ENCODE measurements around the gene RFTN1. TPM values are rescaled to one million over a fixed set of nuclear protein-coding genes. Genes with fewer than 3 reads are reported as not detected.

Gene RFTN1
- total and polyA plus RNA-seq, 2 donors from 2014 or later: 15.3 to 34.1 TPM

GRCh38 chr3:16365491-16366128 lies 147.9 kb downstream of the RFTN1 start:
- Histone ChIP-seq H3K9me3 (ENCODE audit: control insufficient read depth in 2 of 3, insufficient read depth in 1 of 3, low read length in 3 of 3) (no peaks in the 10 kb centered on the region), H3K9ac (ENCODE audit: low read length in 3 of 3) (no peak overlapping the region), H3K27ac (ENCODE audit: low read depth in 2 of 2, low read length in 2 of 2) (no peak overlapping the region), H3K4me1 (ENCODE audit: control insufficient read depth in 2 of 3, insufficient read depth in 2 of 3, low read depth in 1 of 3, low read length in 3 of 3) (peaks cover 0 to 6% (median 2%) of the 10 kb centered on the region in 3 donors), H3K4me3 (ENCODE audit: low read length in 3 of 3) (no peak overlapping the region), H3K36me3 (ENCODE audit: control insufficient read depth in 2 of 3, insufficient read depth in 3 of 3, low read length in 3 of 3) (peaks cover 0 to 13% (median 2%) of the 10 kb centered on the region in 3 donors), H3K27me3 (ENCODE audit: control insufficient read depth, insufficient read depth, low read length) (no peaks in the 10 kb centered on the region)
- DNase-seq: no peak
- no peak for TF ChIP-seq CTCF (IDR thresholded peaks at IDR 0.05; ENCODE audit: borderline replicate concordance, extremely low read depth, insufficient read depth)
- intact Hi-C loops (cut with DNase I): no loop called here
- FAIRE-seq: no peak

GRCh38 chr3:16364963-16365362 lies 148.5 kb downstream of the RFTN1 start:
- DNase-seq (no peak), FAIRE-seq (no peak)
- Histone ChIP-seq H3K4me3 (ENCODE audit: low read length in 3 of 3) (no peak overlapping the region), H3K4me1 (ENCODE audit: control insufficient read depth in 2 of 3, insufficient read depth in 2 of 3, low read depth in 1 of 3, low read length in 3 of 3) (peaks cover 0 to 5% (median 0%) of the 10 kb centered on the region in 3 donors), H3K27me3 (ENCODE audit: control insufficient read depth, insufficient read depth, low read length) (no peaks in the 10 kb centered on the region), H3K36me3 (ENCODE audit: control insufficient read depth in 2 of 3, insufficient read depth in 3 of 3, low read length in 3 of 3) (peaks cover 0 to 13% (median 2%) of the 10 kb centered on the region in 3 donors), H3K9me3 (ENCODE audit: control insufficient read depth in 2 of 3, insufficient read depth in 1 of 3, low read length in 3 of 3) (no peaks in the 10 kb centered on the region), H3K9ac (ENCODE audit: low read length in 3 of 3) (no peak overlapping the region), H3K27ac (ENCODE audit: low read depth in 2 of 2, low read length in 2 of 2) (no peak overlapping the region)
- intact Hi-C loops (cut with DNase I): no loop called here
- TF ChIP-seq CTCF (IDR thresholded peaks at IDR 0.05; ENCODE audit: borderline replicate concordance, extremely low read depth, insufficient read depth): no peak

- no peak overlapping the region for H3K9ac ChIP-seq (ENCODE audit: low read length in 3 of 3)
- H3K27me3 ChIP-seq (ENCODE audit: control insufficient read depth, insufficient read depth, low read length): no peaks in the 10 kb centered on the region
- H3K4me3 ChIP-seq (ENCODE audit: low read length in 3 of 3): no peak overlapping the region
- peaks cover 0 to 13% (median 2%) of the 10 kb centered on the region in 3 donors for H3K36me3 ChIP-seq (ENCODE audit: control insufficient read depth in 2 of 3, insufficient read depth in 3 of 3, low read length in 3 of 3)
- no peak for FAIRE-seq
- intact Hi-C loops (cut with DNase I): no loop called here
- H3K9me3 ChIP-seq (ENCODE audit: control insufficient read depth in 2 of 3, insufficient read depth in 1 of 3, low read length in 3 of 3): no peaks in the 10 kb centered on the region
- peaks cover 0 to 3% (median 0%) of the 10 kb centered on the region in 3 donors for H3K4me1 ChIP-seq (ENCODE audit: control insufficient read depth in 2 of 3, insufficient read depth in 2 of 3, low read depth in 1 of 3, low read length in 3 of 3)
- no peak overlapping the region for H3K27ac ChIP-seq (ENCODE audit: low read depth in 2 of 2, low read length in 2 of 2)
- no peak for DNase-seq
- TF ChIP-seq CTCF (IDR thresholded peaks at IDR 0.05; ENCODE audit: borderline replicate concordance, extremely low read depth, insufficient read depth): no peak
These were observed 149.2 kb downstream of the RFTN1 start for GRCh38 chr3:16364323-16364722.
